Measurements from ENCODE around the gene CRK.

DNA sequence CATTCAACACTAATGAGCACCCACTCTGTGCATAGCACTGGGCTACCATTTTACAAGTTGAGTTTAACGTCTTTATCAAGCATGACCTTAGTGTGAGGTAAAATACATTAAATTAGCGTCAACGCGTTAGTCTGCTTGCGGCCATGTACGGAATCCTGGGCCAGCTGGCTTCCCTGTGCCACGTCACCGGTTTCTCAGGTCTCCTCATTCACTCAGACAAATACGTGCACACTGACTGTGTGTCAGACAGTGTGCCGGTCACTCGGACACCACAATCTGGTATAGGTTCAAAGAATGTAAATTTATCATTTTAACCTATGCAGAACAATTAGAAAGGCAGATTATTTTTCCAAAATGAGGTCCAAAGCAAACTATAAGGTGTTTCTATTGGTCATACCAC, 34.6 kb downstream of the CRK start:
- TF ChIP-seq SIN3A (IDR thresholded peaks at IDR 0.05; ENCODE audit: borderline replicate concordance, insufficient read depth, low read length) (no peak), POLR2AphosphoS5 (IDR thresholded peaks at IDR 0.05; ENCODE audit: low read depth, low read length) (no peak), TAF1 (IDR thresholded peaks at IDR 0.05; ENCODE audit: borderline replicate concordance, insufficient read depth, low read length) (no peak)
- TF ChIP-seq, protein P1, sequence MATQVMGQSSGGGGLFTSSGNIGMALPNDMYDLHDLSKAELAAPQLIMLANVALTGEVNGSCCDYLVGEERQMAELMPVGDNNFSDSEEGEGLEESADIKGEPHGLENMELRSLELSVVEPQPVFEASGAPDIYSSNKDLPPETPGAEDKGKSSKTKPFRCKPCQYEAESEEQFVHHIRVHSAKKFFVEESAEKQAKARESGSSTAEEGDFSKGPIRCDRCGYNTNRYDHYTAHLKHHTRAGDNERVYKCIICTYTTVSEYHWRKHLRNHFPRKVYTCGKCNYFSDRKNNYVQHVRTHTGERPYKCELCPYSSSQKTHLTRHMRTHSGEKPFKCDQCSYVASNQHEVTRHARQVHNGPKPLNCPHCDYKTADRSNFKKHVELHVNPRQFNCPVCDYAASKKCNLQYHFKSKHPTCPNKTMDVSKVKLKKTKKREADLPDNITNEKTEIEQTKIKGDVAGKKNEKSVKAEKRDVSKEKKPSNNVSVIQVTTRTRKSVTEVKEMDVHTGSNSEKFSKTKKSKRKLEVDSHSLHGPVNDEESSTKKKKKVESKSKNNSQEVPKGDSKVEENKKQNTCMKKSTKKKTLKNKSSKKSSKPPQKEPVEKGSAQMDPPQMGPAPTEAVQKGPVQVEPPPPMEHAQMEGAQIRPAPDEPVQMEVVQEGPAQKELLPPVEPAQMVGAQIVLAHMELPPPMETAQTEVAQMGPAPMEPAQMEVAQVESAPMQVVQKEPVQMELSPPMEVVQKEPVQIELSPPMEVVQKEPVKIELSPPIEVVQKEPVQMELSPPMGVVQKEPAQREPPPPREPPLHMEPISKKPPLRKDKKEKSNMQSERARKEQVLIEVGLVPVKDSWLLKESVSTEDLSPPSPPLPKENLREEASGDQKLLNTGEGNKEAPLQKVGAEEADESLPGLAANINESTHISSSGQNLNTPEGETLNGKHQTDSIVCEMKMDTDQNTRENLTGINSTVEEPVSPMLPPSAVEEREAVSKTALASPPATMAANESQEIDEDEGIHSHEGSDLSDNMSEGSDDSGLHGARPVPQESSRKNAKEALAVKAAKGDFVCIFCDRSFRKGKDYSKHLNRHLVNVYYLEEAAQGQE (IDR thresholded peaks at IDR 0.05; ENCODE audit: insufficient read depth in 1 of 2, low read depth in 2 of 2, low read length in 2 of 2) = no peak
